Keratinocyte (primary cell): ENCODE data around the gene BTG2. TPM values are rescaled to one million over a fixed set of nuclear protein-coding genes. Genes with fewer than 3 reads are reported as not detected.

Experiments
- DNase-seq: peaks from one replicate; pipeline ENCODE4 v3.0.0-alpha.2; 2011; ENCODE audit warnings: low read depth, missing footprints, low spot score
- FAIRE-seq: peaks from 2 replicates; lab custom pipeline; 2011; peaks lifted over from hg19 to GRCh38; lab: Jason Lieb, UNC
- H2AFZ ChIP-seq: 2 replicates; pipeline ENCODE4 v1.6.0; 2012; ENCODE audit warnings: low read length, control low read depth, inconsistent platforms; ENCODE audit not compliant: control insufficient read depth
- H3K27ac ChIP-seq: 2 replicates; pipeline ENCODE4 v1.5.1; 2011; ENCODE audit warnings: low read length; ENCODE audit not compliant: control insufficient read depth, insufficient read depth
- H3K27me3 ChIP-seq: 3 replicates; pipeline ENCODE4 v1.6.0; 2011; ENCODE audit warnings: low read length; ENCODE audit not compliant: control insufficient read depth, insufficient read depth; ENCODE audit errors: extremely low read depth
- H3K36me3 ChIP-seq, 2 experiments: 2 replicates in 1 of 2; 3 replicates in 1 of 2; pipeline ENCODE4 v1.5.1; 2011; ENCODE audit warnings: low read length in 2 of 2, mild to moderate bottlenecking in 1 of 2; ENCODE audit not compliant: control insufficient read depth in 2 of 2, insufficient read depth in 2 of 2; ENCODE audit errors: extremely low read depth in 1 of 2
- H3K4me1 ChIP-seq: 3 replicates; pipeline ENCODE4 v1.5.1; 2011; ENCODE audit warnings: low read length; ENCODE audit not compliant: control insufficient read depth, insufficient read depth; ENCODE audit errors: extremely low read depth
- H3K4me2 ChIP-seq: 3 replicates; pipeline ENCODE4 v1.6.0; 2011; ENCODE audit warnings: low read depth, low read length; ENCODE audit not compliant: control insufficient read depth, insufficient read depth; ENCODE audit errors: extremely low read depth
- H3K4me3 ChIP-seq, 3 experiments: fragments of 200-600 bp in 1 of 3; sonication (generic) in 1 of 3; 2 replicates in 2 of 3; 3 replicates in 1 of 3; pipeline ENCODE4 v1.5.1; 2011 to 2016; ENCODE audit warnings: low read length in 3 of 3, mild to moderate bottlenecking in 3 of 3, control low read depth in 2 of 3, inconsistent platforms in 1 of 3, low read depth in 1 of 3, mixed read lengths in 1 of 3, mixed run types in 1 of 3, moderate library complexity in 1 of 3; ENCODE audit not compliant: control insufficient read depth in 2 of 3, insufficient read depth in 2 of 3; ENCODE audit errors: extremely low read depth in 1 of 3
- H3K79me2 ChIP-seq: 2 replicates; pipeline ENCODE4 v1.6.0; 2012; ENCODE audit warnings: low read length; ENCODE audit not compliant: control insufficient read depth, insufficient read depth
- H3K9ac ChIP-seq: 3 replicates; pipeline ENCODE4 v1.6.0; 2011; ENCODE audit warnings: low read length; ENCODE audit not compliant: control insufficient read depth, insufficient read depth; ENCODE audit errors: extremely low read depth
- H3K9me1 ChIP-seq: 3 replicates; pipeline ENCODE4 v1.6.0; 2011; ENCODE audit warnings: low read length; ENCODE audit not compliant: control insufficient read depth, insufficient read depth; ENCODE audit errors: extremely low read depth
- H3K9me3 ChIP-seq: 2 replicates; pipeline ENCODE4 v1.5.1; 2012; ENCODE audit warnings: low read depth, low read length; ENCODE audit not compliant: control insufficient read depth
- H4K20me1 ChIP-seq: 3 replicates; pipeline ENCODE4 v1.6.0; 2011; ENCODE audit warnings: low read length; ENCODE audit not compliant: control insufficient read depth, insufficient read depth; ENCODE audit errors: extremely low read depth
- EZH2 ChIP-seq: IDR thresholded peaks from one replicate; pipeline ENCODE4 v1.6.1; 2012; ENCODE audit warnings: inconsistent platforms, mild to moderate bottlenecking, low read length, moderate library complexity
- dilution Hi-C: fragments of 300-500 bp; cut with MboI; formaldehyde crosslinking; loops from one replicate; pipeline ENCODE4 v1.7.0; 2020; ENCODE audit warnings: low sequenced_read_pairs; ENCODE audit not compliant: extremely low pct_ligation_motif_present
- polyA plus RNA-seq, 5 experiments: library from polyadenylated mRNA; depleted of rRNA in 3 of 5; stranded (reverse) in 3 of 5; stranded (forward) in 1 of 5; unstranded in 1 of 5; fragments of >200 nt; gene quantifications; 1 replicate in 1 of 5; 2 replicates in 3 of 5; 3 replicates in 1 of 5; pipeline versions ENCODE4 v1.2.1 to v1.2.3, GENCODE V29; 2011 to 2012; ENCODE audit warnings: missing spikeins in 2 of 5, low read depth in 1 of 5, low replicate concordance in 1 of 5
- TF ChIP-seq, protein P1 (sequence below), 3 experiments: IDR thresholded peaks in 1 of 3; conservative IDR thresholded peaks in 1 of 3; optimal IDR thresholded peaks in 1 of 3; 2 replicates in 2 of 3; 3 replicates in 1 of 3; pipeline versions ENCODE3 to v1.5.1; 2011; ENCODE audit warnings: low read length in 3 of 3, mild to moderate bottlenecking in 3 of 3, moderate library complexity in 2 of 3, control low read depth in 1 of 3, inconsistent platforms in 1 of 3; ENCODE audit not compliant: insufficient read depth in 2 of 3; ENCODE audit errors: extremely low read depth in 1 of 3

The BTG2 gene
- polyA plus RNA-seq, 1 donor (not counting 4 experiments of a cell fraction or from before 2014, with no cell fraction given) = 117 TPM

DNA sequence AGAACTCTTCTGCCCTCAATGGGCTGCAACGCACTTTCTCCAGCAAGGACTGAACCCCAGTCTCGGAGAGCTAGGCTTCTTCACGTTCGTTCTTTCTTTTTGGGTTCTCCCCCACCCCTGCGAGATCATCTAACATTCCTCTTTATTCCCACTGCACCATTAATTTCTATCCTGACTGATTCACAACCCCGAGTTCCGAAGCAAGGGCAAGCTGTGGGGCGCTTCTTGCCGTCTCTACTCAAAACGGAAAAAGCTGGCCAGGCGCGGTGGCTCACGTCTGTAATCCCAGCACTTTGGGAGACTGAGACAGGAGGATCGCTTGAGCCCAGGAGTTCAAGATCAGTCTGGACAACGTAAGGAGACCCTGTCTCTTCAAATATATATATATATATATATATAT lies 37.4 kb upstream of the BTG2 start:
- dilution Hi-C loops = loop anchor here (25.0 kb wide), 1 partner anchor 231 kb away; the partner anchor contains the start of gene PPFIA4
- DNase-seq = no peak
- TF ChIP-seq, protein P1, sequence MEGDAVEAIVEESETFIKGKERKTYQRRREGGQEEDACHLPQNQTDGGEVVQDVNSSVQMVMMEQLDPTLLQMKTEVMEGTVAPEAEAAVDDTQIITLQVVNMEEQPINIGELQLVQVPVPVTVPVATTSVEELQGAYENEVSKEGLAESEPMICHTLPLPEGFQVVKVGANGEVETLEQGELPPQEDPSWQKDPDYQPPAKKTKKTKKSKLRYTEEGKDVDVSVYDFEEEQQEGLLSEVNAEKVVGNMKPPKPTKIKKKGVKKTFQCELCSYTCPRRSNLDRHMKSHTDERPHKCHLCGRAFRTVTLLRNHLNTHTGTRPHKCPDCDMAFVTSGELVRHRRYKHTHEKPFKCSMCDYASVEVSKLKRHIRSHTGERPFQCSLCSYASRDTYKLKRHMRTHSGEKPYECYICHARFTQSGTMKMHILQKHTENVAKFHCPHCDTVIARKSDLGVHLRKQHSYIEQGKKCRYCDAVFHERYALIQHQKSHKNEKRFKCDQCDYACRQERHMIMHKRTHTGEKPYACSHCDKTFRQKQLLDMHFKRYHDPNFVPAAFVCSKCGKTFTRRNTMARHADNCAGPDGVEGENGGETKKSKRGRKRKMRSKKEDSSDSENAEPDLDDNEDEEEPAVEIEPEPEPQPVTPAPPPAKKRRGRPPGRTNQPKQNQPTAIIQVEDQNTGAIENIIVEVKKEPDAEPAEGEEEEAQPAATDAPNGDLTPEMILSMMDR (optimal IDR thresholded peaks at IDR 0.05 in 1 of 3, IDR thresholded peaks at IDR 0.05 in 1 of 3, conservative IDR thresholded peaks at IDR 0.05 in 1 of 3; ENCODE audit: extremely low read depth in 1 of 3, insufficient read depth in 2 of 3, low read length in 3 of 3) = no peak
- Histone ChIP-seq H3K79me2 (no peaks in the 10 kb centered on the region), H3K36me3 (no peaks in the 10 kb centered on the region), H2AFZ (peak overlapping the region; percentile 92), H3K27ac (no peak overlapping the region), H3K27me3 (no peaks in the 10 kb centered on the region), H3K9ac (peak overlapping the region; percentile 70), H3K9me1 (no peaks in the 10 kb centered on the region), H3K9me3 (no peaks in the 10 kb centered on the region), H3K4me2 (peak overlapping the region; percentile 82), H3K4me3 (no peak overlapping the region), H4K20me1 (no peaks in the 10 kb centered on the region), H3K4me1 (peaks cover 31% of the 10 kb centered on the region)
- no peak for FAIRE-seq

DNA sequence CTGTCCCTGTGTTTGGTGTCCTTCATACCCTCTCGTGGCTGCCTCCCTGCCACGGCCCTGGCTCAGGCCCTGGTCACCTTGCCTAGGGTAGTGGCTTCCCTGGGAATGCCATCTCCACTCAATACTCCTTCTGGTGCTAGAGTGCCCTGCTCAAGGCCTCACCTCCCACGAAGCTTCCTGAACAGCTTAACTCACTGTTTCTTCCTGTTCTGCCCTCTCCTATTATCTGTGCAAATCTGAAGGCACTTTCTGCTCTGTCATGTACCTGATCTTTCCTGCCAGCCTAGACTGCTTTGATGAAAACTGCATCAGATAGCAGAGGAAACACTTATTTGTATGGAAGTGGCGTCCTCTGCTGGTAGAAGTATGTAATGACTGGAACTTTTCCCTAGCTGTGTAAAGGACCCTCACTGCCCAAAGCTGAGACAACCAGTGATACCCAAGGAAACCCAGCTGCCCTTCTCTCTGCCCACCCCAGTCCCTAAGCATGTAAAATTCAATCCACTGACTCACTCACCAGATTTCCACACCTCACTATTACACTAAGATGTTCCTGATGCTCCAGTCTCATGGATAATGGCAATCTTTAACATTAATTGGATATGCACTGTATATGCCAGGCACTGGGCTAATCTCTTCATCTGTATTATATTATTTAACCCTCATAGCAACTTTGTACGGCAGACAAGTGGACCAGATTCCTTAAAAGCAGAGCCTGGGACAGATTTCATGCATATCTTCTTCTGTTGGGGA lies 36.2 kb upstream of the BTG2 start:
- peak; percentile 56 for FAIRE-seq

More for the DNA sequence above, 36.2 kb upstream of the BTG2 start:
- Histone ChIP-seq H3K4me3 (no peak overlapping the region), H3K9ac (no peak overlapping the region), H4K20me1 (no peaks in the 10 kb centered on the region), H3K27ac (no peak overlapping the region), H3K27me3 (no peaks in the 10 kb centered on the region), H3K79me2 (no peaks in the 10 kb centered on the region), H3K4me2 (no peak overlapping the region), H3K4me1 (peaks cover 39% of the 10 kb centered on the region), H3K36me3 (no peaks in the 10 kb centered on the region), H3K9me3 (no peaks in the 10 kb centered on the region), H2AFZ (peak overlapping the region; percentile 57), H3K9me1 (no peaks in the 10 kb centered on the region)
- DNase-seq = no peak
- TF ChIP-seq, protein P1 (optimal IDR thresholded peaks at IDR 0.05 in 1 of 3, IDR thresholded peaks at IDR 0.05 in 1 of 3, conservative IDR thresholded peaks at IDR 0.05 in 1 of 3; ENCODE audit: extremely low read depth in 1 of 3, insufficient read depth in 2 of 3, low read length in 3 of 3) = peak; percentile 82 to 98 (median 92)
- TF ChIP-seq EZH2 = no peak
- dilution Hi-C loops = loop anchor here (25.0 kb wide), 1 partner anchor 232 kb away; the partner anchor contains the start of gene PPFIA4
